Measurements from ENCODE around the gene EMID1.
A peak's percentile ranks its signal among the peaks of the same experiment; 100 is the strongest.

The EMID1 gene

GRCh38 chr22:29259253-29259899 is 53.7 kb downstream of the EMID1 start:
- no peak for DNase-seq (ENCODE audit: low read depth in 2 of 2)

GRCh38 chr22:29260031-29260560 is 54.4 kb downstream of the EMID1 start:
- no peak for DNase-seq (ENCODE audit: low read depth in 2 of 2)

GRCh38 chr22:29260601-29261315 is 55.1 kb downstream of the EMID1 start:
- DNase-seq (ENCODE audit: low read depth in 2 of 2) = no peak

- DNase-seq (ENCODE audit: low read depth in 2 of 2) = no peak
These were observed 58.1 kb downstream of the EMID1 start for GRCh38 chr22:29263791-29264276.

GRCh38 chr22:29265305-29265704 is 59.6 kb downstream of the EMID1 start:
- no peak for DNase-seq (ENCODE audit: low read depth in 2 of 2)

GRCh38 chr22:29265929-29266328 is 60.2 kb downstream of the EMID1 start:
- DNase-seq (ENCODE audit: low read depth in 2 of 2) = no peak

GRCh38 chr22:29266564-29267461 is 61.1 kb downstream of the EMID1 start:
- DNase-seq (ENCODE audit: low read depth in 2 of 2) = no peak

- no peak for DNase-seq (ENCODE audit: low read depth in 2 of 2)
These were observed 61.8 kb downstream of the EMID1 start for GRCh38 chr22:29267462-29267857.

GRCh38 chr22:29267858-29268510 is 62.3 kb downstream of the EMID1 start, which contains the start of the genes EWSR1 and RHBDD3:
EWSR1 (plus strand) TSS chr22:29268268; CDS start chr22:29268337, 69 bp downstream.
RHBDD3 (minus strand) TSS chr22:29267981; CDS start chr22:29265626, 2,355 bp downstream.
- peak; percentile 93 for DNase-seq (ENCODE audit: low read depth in 2 of 2)

- peak; percentile 15 to 19 for DNase-seq (ENCODE audit: low read depth in 2 of 2)
These were observed 63.0 kb downstream of the EMID1 start for GRCh38 chr22:29268511-29269229.

- DNase-seq (ENCODE audit: low read depth in 2 of 2) = no peak
These were observed 63.5 kb downstream of the EMID1 start for GRCh38 chr22:29269230-29269604.

- DNase-seq (ENCODE audit: low read depth in 2 of 2) = no peak
These were observed 64.2 kb downstream of the EMID1 start for GRCh38 chr22:29269731-29270474.

- DNase-seq (ENCODE audit: low read depth in 2 of 2) = no peak
These were observed 65.0 kb downstream of the EMID1 start for GRCh38 chr22:29270475-29271271.

- no peak for DNase-seq (ENCODE audit: low read depth in 2 of 2)
These were observed 66.9 kb downstream of the EMID1 start for GRCh38 chr22:29272624-29273023.

GRCh38 chr22:29275167-29275566 is 69.5 kb downstream of the EMID1 start:
- DNase-seq (ENCODE audit: low read depth in 2 of 2) = no peak

GRCh38 chr22:29275819-29276565 is 70.3 kb downstream of the EMID1 start:
- DNase-seq (ENCODE audit: low read depth in 2 of 2) = no peak

GRCh38 chr22:29277927-29278326 is 72.2 kb downstream of the EMID1 start:
- DNase-seq (ENCODE audit: low read depth in 2 of 2) = no peak

GRCh38 chr22:29284196-29284595 is 78.5 kb downstream of the EMID1 start:
- DNase-seq (ENCODE audit: low read depth in 2 of 2) = no peak

Data from stimulated activated CD8-positive, alpha-beta memory T cell treated with anti-CD3 and anti-CD28 coated beads, Interleukin-2, amount 100 ng/mL, for 48 hours (primary cell).